Epithelial cell of proximal tubule (primary cell): ENCODE measurements around the gene CDC25B. TPM values are rescaled to one million over a fixed set of nuclear protein-coding genes. Genes with fewer than 3 reads are reported as not detected.

Experiments used
- DNase-seq: peaks from one replicate; pipeline ENCODE4 v3.0.0-alpha.2; 2011; ENCODE audit warnings: low read depth
- H3K4me3 ChIP-seq: 2 replicates; pipeline ENCODE4 v1.5.1; 2011; ENCODE audit warnings: low read depth, mild to moderate bottlenecking, low read length
- total RNA-seq: library from RNA; depleted of rRNA; stranded (reverse); fragments of >200 nt; gene quantifications from 2 replicates; pipeline ENCODE4 v1.2.3, GENCODE V29; 2015
- TF ChIP-seq, protein P1 (sequence below): conservative IDR thresholded peaks from 2 replicates; pipeline ENCODE4 v1.5.1; 2012; ENCODE audit warnings: low read depth, mild to moderate bottlenecking, low read length

Gene CDC25B
- 42.3 and 46.6 TPM in 2 replicates for total RNA-seq

GRCh38 chr20:3795511-3796468, at the start of gene CDC25B:
Gene CDC25B, plus strand, starts transcription at chr20:3796310. Its CDS starts 222 bp downstream, at chr20:3796532.
- TF ChIP-seq, protein P1, sequence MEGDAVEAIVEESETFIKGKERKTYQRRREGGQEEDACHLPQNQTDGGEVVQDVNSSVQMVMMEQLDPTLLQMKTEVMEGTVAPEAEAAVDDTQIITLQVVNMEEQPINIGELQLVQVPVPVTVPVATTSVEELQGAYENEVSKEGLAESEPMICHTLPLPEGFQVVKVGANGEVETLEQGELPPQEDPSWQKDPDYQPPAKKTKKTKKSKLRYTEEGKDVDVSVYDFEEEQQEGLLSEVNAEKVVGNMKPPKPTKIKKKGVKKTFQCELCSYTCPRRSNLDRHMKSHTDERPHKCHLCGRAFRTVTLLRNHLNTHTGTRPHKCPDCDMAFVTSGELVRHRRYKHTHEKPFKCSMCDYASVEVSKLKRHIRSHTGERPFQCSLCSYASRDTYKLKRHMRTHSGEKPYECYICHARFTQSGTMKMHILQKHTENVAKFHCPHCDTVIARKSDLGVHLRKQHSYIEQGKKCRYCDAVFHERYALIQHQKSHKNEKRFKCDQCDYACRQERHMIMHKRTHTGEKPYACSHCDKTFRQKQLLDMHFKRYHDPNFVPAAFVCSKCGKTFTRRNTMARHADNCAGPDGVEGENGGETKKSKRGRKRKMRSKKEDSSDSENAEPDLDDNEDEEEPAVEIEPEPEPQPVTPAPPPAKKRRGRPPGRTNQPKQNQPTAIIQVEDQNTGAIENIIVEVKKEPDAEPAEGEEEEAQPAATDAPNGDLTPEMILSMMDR, result peak; percentile 42
- DNase-seq, result no peak
- peak within 1 kb of the TSS; percentile 82 for H3K4me3 ChIP-seq

- no peak overlapping the region for H3K4me3 ChIP-seq
- TF ChIP-seq, protein P1, result no peak
- DNase-seq, result no peak
Observed at GRCh38 chr20:3747471-3747870, 48.6 kb upstream of the CDC25B start.

DNA sequence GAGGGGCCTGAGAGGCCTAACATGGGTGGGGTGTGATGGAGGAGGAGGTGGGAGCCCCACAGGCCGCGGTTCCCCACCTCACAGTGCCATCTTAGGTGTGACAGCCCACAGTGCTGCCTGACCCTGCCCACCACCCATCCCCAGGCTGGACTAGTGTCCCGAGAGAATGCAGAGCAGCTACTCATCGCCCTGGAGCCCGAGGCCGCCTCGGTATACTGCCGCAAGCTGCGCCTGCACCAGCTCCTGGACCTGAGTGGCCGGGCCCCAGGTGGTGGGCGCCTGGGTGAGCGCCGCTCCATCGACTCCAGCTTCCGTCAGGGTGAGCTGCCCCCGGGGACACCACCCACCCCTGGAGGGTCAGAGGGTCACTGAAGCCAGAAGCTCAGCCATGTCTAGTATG, 48.0 kb upstream of the CDC25B start:
- no peak overlapping the region for H3K4me3 ChIP-seq
- no peak for DNase-seq
- TF ChIP-seq, protein P1, result no peak

DNA sequence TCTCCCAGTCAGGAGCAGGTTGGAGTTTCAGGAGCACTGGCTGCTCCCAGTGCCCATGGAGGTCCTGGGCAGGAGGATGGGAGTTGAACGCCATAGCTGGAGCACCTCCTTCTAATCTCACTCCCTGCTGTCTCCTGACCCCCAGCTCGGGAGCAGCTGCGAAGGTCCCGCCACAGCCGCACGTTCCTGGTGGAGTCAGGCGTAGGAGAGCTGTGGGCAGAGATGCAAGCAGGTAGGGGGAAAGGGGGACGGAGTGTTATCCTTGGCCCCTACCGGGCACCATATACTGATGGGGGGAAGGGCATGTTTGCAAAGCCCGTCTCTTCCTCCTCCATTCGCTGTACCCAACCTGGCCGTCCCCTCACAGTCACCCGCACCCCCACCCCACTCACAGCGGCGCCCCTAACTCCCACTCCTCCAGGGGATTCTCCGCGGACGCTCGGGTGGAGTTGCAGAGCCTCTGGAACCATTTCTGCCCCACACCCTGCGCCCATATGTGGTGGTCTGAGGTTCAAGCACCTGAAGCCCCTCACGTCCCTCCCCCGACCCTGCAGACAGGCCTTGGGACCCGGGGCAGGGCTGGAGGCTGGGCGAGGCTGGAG, 46.9 kb upstream of the CDC25B start:
- no peak overlapping the region for H3K4me3 ChIP-seq
- TF ChIP-seq, protein P1, result no peak

GRCh38 chr20:3749689-3750531, 46.2 kb upstream of the CDC25B start:
- TF ChIP-seq, protein P1, result peak; percentile 76
- H3K4me3 ChIP-seq, result no peak overlapping the region
- DNase-seq, result no peak

More for the DNA sequence above, 46.9 kb upstream of the CDC25B start:
- DNase-seq, result no peak

- DNase-seq, result no peak
- H3K4me3 ChIP-seq, result no peak overlapping the region
- TF ChIP-seq, protein P1, result no peak
Observed at GRCh38 chr20:3751305-3751674, 44.8 kb upstream of the CDC25B start.
